NCI-H526 treated with DMSO at 0.1 percent for 48 hours (cell line): ENCODE results near the gene KDM2A.

Experiments
- DNase-seq: peaks from one replicate; lab custom pipeline; 2025; lab: John Stamatoyannopoulos, UW

KDM2A gene

GRCh38 chr11:67301313-67301921 lies 182.4 kb downstream of the KDM2A start:
- DNase-seq: no peak

- peak; percentile 72 for DNase-seq
Observed at GRCh38 chr11:67301951-67302516, 183.0 kb downstream of the KDM2A start.

- peak; percentile 37 for DNase-seq
Observed at GRCh38 chr11:67302571-67303131, 183.6 kb downstream of the KDM2A start.

- peak; percentile 60 for DNase-seq
Observed at GRCh38 chr11:67303132-67303834, 184.2 kb downstream of the KDM2A start, which contains the start of gene SSH3. Gene SSH3, plus strand, starts transcription at chr11:67303530. Its CDS starts 96 bp downstream, at chr11:67303626.

- no peak for DNase-seq
Observed at GRCh38 chr11:67303835-67304411, 184.9 kb downstream of the KDM2A start.

GRCh38 chr11:67304511-67305113 lies 185.5 kb downstream of the KDM2A start:
- DNase-seq: no peak

GRCh38 chr11:67306769-67307544 lies 187.9 kb downstream of the KDM2A start:
- DNase-seq: no peak

- DNase-seq: no peak
Observed at GRCh38 chr11:67307545-67308001, 188.5 kb downstream of the KDM2A start.
